Measurements from ENCODE around the gene DLGAP1.

The DLGAP1 gene

DNA sequence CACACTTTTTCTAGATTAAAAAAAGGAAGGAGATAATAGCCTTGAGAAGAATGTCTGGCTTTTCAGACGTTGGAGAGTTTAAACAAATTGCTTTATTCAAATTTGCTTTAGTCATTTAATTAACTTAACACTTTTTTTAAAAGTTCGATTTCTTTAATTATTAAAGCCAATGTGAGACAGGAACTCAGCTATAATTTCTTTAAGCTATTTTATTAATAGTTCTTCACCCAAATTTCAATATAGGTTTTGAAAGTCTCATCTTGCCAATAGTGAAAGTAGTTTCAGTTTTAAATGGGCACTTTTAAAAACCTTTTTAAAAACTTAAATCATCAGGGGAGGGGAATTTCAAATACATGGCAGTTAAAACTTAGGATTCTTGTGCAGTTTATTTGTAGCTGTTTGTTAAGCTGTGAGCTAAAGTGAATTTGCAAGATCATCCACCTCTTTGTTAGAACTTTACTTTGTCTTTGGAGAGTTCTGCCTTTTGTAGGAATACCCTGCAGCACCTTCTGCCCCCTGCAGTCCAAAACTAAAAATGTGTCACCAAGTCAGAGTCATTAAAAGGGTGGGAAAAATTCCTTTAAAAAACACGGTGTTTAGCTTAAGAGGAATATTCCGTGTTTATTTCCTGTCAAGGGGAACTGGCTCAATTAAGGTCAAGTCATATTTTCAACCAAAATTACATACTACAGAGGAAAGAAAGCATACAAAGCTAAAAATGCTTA is 1000.6 kb downstream of the DLGAP1 start:
- DNase-seq = peak in 1 of 4 experiments; percentile 3

- DNase-seq = no peak
Measured at GRCh38 chr18:3453540-3454364, 1001.4 kb downstream of the DLGAP1 start.

DNA sequence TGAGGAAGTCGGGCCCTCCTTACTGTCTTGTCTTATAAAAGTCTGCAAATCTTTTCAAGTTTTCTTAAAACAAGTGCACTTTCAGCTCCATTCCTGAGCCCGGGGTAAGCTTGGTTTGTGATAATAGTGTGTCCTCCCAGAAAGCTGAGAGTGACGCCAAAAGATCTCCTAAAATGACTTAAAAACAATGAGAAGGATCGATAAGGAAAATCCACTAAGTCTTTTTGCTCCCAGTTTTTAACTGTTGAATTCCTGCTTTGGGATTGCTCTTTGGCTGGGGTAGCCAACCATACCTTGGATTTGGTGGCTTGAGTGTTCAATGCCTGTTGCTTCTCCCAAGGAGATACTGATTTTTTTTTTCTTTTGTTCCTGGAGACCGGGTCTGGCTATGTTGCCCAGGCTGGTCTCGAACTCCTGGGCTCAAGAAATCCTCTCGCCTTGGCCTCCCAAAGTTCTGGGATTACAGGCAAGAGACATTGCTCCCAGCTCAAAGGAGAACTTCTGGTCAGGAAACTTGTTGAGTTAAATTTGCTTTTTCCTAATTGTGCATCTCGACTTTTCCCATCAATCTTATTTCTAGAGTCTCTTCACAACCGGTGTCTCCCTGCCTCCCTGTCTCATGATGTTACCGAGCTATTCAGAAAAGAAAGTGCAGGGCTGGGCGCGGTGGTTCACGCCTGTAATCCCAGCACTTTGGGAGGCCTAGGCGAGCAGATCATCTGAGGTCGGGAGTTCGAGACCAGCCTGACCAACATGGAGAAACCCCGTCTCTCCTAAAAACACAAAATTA is 1002.2 kb downstream of the DLGAP1 start:
- no peak for DNase-seq

- DNase-seq = peak in 2 of 4 experiments; percentile 14 to 21
Measured at GRCh38 chr18:3451989-3452749, 1002.9 kb downstream of the DLGAP1 start.

DNA sequence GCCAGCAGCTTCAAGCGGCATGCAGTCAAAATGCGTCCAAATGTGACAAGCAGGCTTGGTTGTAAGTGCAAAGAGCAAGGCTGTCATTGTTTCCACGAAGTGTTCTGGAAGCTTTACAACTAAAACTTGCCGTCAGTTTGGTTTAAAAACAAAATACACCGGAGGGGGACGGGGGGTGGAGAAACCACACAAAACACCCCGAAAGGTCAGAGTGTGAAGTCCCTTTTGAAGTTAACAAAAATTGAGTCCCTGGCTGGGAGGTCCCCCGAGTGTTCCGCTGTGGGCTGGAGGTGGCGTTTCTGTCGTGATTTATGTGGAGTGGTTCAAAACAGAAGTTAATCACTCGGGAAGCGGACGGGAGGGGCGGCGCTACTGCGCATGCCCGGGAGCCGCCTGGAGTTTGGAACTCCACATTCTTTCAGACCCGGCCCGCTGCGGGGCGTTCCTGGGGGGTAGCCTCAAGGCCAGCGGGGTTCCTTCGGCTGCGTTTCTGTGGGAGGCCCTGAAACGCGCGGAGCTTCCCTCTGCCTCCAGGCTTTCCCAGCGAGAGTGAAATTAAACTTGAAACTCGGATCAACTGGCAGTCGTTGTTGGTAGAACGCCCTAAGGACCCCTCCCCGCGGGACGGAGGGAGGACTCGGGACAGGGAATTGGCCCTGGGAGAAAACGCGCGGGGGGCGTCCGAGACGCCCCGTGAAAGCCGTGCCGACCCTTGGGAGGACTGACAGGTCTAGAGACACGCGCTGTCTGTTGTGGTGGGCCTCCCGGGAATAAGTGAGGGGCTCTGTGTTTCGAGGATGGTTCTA is 1003.7 kb downstream of the DLGAP1 start:
- DNase-seq = peak; percentile 40 to 61 (median 46)

GRCh38 chr18:3450799-3451182 is 1004.3 kb downstream of the DLGAP1 start:
- no peak for DNase-seq

GRCh38 chr18:3450012-3450798 is 1004.9 kb downstream of the DLGAP1 start, which contains the start of gene TGIF1:
TGIF1 (plus strand) TSS chr18:3450172; CDS start chr18:3450490, 318 bp downstream.
- peak; percentile 43 to 66 (median 55) for DNase-seq

- peak; percentile 56 to 70 (median 64) for DNase-seq
Measured at GRCh38 chr18:3449512-3450011, 1005.5 kb downstream of the DLGAP1 start.

DNA sequence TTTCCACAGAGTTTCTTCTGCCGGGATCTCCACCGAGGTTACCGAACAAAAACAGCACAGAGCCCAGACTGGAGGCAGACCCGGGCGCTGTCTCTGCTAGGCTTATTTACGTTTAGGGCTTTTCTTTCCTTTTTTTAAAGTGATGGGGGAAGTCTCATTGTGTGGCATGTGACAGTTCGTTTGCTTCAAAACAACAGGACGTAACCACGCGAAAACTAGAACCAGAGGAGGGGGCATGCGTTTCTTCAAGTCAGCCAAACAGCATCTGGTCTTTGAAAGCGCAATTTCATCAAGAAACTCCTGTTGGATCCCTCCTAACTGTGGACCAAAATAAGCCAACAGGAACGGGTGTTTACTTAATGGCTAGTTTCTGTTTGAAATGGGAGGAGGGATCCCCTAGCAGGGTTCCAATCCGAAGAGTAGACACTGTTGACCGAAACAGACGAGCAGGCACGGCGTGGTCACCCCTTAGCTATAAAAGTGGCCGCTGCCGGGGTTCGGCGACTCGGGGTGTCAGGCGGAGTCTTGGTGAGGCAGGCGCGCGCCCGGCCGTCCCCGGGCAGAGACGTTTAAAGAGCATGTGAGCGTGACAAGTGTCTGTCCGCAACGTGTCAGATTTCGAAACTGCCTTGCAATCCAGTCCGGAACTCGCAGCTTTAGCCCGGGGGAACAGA is 1006.1 kb downstream of the DLGAP1 start:
- peak; percentile 56 to 70 (median 64) for DNase-seq

DNA sequence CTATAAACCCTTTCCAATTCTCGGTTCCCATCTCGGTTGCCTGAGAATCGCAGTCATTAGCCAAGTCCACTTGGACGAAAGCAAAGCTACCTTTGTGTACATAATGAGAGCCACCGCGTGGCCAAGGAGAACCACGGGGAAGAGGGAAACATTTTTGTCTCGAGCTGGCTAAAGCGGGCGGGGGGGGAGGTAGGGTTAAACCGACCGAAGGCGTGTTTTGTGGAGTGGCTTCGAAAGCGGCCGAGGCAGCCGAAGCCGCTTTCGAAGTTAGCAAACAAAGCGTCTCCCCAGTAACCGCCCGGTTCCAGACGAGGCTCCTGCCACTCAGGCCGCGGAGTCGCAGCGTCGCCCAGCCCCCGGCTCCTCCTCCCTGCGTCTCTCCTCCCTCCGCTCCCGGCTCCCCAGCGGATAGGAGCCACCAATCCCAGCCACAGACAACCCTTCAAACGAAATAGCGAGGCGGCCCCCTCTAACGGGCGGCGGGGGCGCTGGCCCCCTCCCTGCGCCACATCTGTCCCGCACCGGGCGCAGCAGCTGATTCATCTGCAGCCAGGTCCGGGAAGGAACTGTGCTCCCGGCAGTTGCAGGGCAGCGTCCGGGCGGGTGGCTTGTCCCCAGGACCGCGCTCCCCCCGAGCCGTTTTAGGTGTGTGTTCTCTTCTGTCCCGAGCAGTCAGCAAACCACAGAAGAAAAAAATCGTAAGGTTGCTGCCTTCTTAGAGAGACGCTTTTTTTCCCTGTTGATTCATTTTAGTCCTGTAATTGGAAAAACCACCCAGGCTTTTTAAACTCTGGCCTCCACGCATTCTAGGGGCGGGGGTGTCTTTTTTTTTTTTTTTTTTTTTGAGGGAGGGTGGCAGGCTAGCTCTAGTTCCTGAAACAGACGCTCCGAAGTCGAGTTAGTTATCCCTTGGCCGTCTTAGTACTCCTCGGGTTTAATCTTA is 1006.9 kb downstream of the DLGAP1 start:
- peak; percentile 35 to 59 (median 54) for DNase-seq

DNA sequence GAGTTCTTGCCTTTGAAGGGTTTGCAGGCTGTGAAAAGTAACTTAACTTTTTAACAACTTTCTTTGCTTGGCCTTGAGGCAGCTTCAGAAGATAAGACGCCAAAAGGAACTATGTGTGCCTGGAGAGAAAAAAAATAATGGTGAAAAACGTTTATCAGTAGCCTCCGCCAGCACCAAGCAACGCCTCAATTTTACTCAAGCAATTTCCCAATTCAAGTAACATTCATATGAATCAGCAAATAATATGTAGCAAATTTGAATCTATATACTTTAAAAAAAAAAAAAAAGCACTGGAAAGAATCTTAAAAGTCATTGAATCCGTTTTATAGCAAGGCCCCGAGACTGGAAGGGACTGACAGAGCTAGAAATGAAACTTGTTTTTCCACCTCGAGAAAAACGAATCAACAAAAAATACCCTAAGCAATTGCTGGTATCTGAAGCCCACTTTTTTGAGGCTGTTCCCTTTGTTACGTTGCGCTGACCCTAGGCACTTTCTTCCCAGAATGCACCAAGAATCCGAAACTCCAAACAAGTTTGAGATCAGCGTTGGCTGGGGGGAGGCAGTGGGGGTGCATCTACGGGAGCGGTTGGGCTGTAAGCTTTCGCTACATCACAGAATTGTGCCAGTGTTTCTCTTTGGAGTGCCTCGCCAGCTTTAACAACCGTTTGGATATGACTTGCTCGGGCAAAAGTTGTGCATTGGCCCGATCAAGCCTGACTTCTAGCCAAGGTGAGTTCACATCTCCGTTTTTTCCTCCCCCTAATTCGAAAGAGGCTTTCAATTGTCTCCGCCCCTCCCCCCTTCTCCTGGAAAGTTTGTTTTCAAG is 1007.8 kb downstream of the DLGAP1 start:
- DNase-seq = peak in 1 of 4 experiments; percentile 24
